ENCODE results near the gene KCNK5.

DNA sequence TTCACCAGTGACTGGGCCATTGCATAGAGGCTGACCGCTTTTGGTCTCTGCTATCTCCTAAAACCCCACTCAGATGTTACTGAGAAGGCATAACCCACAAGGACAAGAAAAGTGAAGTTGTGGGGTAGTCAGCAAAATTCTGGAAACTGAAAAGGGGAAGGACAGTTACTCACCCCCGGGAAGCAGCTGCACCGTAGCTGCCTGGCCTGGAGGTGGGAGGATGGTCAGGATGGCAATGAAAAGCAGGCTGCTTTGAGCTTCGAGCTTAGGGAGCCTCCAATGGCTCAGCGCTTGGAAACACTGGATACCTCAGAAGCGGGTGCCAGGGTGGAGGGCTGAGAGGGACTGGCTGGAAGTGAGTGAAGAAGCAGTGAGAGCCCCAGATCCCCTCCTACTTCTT, 56.0 kb downstream of the KCNK5 start:
- no peak for TF ChIP-seq MAFK (IDR thresholded peaks at IDR 0.05; ENCODE audit: low read length)
- TF ChIP-seq, protein P1, sequence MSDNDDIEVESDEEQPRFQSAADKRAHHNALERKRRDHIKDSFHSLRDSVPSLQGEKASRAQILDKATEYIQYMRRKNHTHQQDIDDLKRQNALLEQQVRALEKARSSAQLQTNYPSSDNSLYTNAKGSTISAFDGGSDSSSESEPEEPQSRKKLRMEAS (CRISPR knock-in tag; IDR thresholded peaks at IDR 0.05): no peak
